ENCODE results near the gene SORBS2. TPM values are rescaled to one million over a fixed set of nuclear protein-coding genes. Genes with fewer than 3 reads are reported as not detected.

SORBS2 gene
- total RNA-seq, 1 donor, result 1.7 TPM

- TF ChIP-seq, protein P1, sequence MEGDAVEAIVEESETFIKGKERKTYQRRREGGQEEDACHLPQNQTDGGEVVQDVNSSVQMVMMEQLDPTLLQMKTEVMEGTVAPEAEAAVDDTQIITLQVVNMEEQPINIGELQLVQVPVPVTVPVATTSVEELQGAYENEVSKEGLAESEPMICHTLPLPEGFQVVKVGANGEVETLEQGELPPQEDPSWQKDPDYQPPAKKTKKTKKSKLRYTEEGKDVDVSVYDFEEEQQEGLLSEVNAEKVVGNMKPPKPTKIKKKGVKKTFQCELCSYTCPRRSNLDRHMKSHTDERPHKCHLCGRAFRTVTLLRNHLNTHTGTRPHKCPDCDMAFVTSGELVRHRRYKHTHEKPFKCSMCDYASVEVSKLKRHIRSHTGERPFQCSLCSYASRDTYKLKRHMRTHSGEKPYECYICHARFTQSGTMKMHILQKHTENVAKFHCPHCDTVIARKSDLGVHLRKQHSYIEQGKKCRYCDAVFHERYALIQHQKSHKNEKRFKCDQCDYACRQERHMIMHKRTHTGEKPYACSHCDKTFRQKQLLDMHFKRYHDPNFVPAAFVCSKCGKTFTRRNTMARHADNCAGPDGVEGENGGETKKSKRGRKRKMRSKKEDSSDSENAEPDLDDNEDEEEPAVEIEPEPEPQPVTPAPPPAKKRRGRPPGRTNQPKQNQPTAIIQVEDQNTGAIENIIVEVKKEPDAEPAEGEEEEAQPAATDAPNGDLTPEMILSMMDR (IDR thresholded peaks at IDR 0.05; ENCODE audit: insufficient read depth, low read depth, low read length), result no peak
- DNase-seq (ENCODE audit: low read depth), result no peak
- H3K4me3 ChIP-seq (ENCODE audit: low read depth, low read length), result no peak overlapping the region
Measured at GRCh38 chr4:185835814-185836213, 23.8 kb upstream of the SORBS2 start.

- no peak for DNase-seq (ENCODE audit: low read depth)
- TF ChIP-seq, protein P1 (IDR thresholded peaks at IDR 0.05; ENCODE audit: insufficient read depth, low read depth, low read length), result no peak
Measured at GRCh38 chr4:185835336-185835735, 23.3 kb upstream of the SORBS2 start.

GRCh38 chr4:185834778-185835177 is 22.8 kb upstream of the SORBS2 start:
- DNase-seq (ENCODE audit: low read depth), result no peak
- H3K4me3 ChIP-seq (ENCODE audit: low read depth, low read length), result no peak overlapping the region
- TF ChIP-seq, protein P1 (IDR thresholded peaks at IDR 0.05; ENCODE audit: insufficient read depth, low read depth, low read length), result no peak

More at GRCh38 chr4:185835336-185835735, 23.3 kb upstream of the SORBS2 start:
- H3K4me3 ChIP-seq (ENCODE audit: low read depth, low read length), result no peak overlapping the region

DNA sequence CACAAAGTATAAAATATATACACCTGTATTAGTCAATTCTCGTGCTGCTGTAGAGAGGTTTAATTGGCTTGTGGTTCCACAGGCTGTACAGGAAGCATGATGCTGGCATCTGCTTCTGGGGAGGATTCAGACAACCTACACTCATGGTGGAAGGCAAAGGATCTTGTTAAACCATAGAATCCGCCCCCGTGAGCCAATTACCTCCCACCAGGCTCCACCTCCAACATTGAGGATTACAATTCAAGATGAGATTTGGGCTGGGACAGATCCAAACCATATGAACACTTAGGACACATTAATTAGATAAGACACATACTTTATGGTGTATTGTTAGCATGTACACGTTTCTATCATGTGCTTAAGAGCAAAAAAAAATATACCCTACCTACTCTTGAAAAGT is 22.1 kb upstream of the SORBS2 start:
- H3K4me3 ChIP-seq (ENCODE audit: low read depth, low read length), result no peak overlapping the region
- TF ChIP-seq, protein P1 (IDR thresholded peaks at IDR 0.05; ENCODE audit: insufficient read depth, low read depth, low read length), result no peak
- no peak for DNase-seq (ENCODE audit: low read depth)

- TF ChIP-seq, protein P1 (IDR thresholded peaks at IDR 0.05; ENCODE audit: insufficient read depth, low read depth, low read length), result no peak
- DNase-seq (ENCODE audit: low read depth), result no peak
- no peak overlapping the region for H3K4me3 ChIP-seq (ENCODE audit: low read depth, low read length)
Measured at GRCh38 chr4:185833055-185833598, 21.1 kb upstream of the SORBS2 start.

- H3K4me3 ChIP-seq (ENCODE audit: low read depth, low read length), result no peak overlapping the region
- DNase-seq (ENCODE audit: low read depth), result no peak
- TF ChIP-seq, protein P1 (IDR thresholded peaks at IDR 0.05; ENCODE audit: insufficient read depth, low read depth, low read length), result no peak
Measured at GRCh38 chr4:185831125-185831815, 19.3 kb upstream of the SORBS2 start.

All from fibroblast of villous mesenchyme (primary cell).